Activated naive CD4-positive, alpha-beta T cell treated with anti-CD3 and anti-CD28 coated beads, Interleukin-2, amount 50 U/mL, for 72 hours (primary cell): ENCODE results near the gene CPAMD8. TPM values are rescaled to one million over a fixed set of nuclear protein-coding genes. Genes with fewer than 3 reads are reported as not detected.

ENCODE experiments used
- ATAC-seq, 2 donors: fragments of 150-1000 bp; cut with Tn5 transposase; 2 replicates each; pipeline ENCODE4 v1.10.0; 2021; ENCODE audit warnings: mild to moderate bottlenecking in 2 of 2, moderate library complexity in 2 of 2
- DNase-seq, 2 donors: peaks; one replicate each; pipeline ENCODE4 v3.0.0; 2021 to 2022; ENCODE audit warnings: low spot score in 2 of 2
- H3K27ac Mint-ChIP-seq, 2 donors: one replicate each; pipeline ENCODE4 v1.8.0; 2022; ENCODE audit warnings: mild to moderate bottlenecking in 2 of 2, mixed read lengths in 2 of 2
- H3K36me3 Mint-ChIP-seq, 2 donors: one replicate each; pipeline ENCODE4 v1.8.0; 2022; ENCODE audit warnings: mixed read lengths in 2 of 2
- H3K9me3 Mint-ChIP-seq, 2 donors: one replicate each; pipeline ENCODE4 v1.8.0; 2022; ENCODE audit warnings: mixed read lengths in 2 of 2
- total RNA-seq, 2 donors: library from RNA; stranded (reverse); gene quantifications; one replicate each; pipeline ENCODE4 v1.2.3, GENCODE V29; 2022

Gene CPAMD8
- total RNA-seq = under 1 TPM; 0.19 to 0.75 TPM

DNA sequence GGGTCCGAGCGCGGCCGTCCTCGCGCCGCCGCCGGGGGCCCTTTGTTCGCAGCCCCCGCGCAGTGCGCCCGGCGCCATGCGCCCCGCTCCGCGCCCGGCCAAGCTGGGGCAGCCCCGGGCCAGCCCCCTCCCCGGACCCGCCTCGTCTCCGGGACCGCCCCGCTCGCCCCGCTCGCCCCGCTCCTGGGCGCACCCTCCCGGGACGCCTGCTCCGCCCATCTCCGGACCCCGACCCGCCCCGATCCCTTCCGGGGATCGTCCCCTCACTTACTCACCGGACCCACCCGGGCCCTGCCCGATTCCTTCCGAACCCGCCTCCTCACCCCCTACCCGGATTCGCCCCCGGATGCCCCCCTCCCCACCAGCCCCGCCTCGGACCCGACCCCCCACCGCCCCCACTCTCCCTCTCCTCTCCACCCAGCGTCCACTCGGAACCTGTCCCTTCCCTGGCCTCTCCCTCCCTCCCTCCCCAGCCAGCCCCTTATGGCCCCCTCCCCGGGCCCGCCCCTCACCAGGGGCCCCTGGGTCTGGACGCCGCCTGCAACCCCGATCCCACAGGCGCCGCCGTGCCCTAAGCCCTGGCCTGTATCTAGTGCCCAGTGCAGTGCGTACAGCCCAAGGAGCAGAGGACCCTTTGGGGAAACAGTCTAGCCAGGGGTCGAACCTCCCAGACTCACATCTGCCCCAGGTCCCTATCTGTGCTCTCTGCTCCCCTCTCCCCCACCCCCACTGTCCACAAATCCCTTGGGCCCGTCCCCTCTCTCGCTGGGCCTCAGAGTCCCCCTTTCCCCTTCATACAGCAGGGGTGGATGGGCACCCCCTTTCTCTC lies at the start of gene CPAMD8:
Gene CPAMD8 (minus strand): TSS at position 105 of the 829 bp plus-strand sequence. CDS start 168 bp downstream, outside the sequence.
- Mint-ChIP-seq H3K36me3 (peaks cover 18 to 24% of the 10 kb centered on the region in 2 donors), H3K9me3 (peaks cover 4 to 21% of the 10 kb centered on the region in 2 donors), H3K27ac (no peak within 1 kb of the TSS)
- DNase-seq = no peak
- ATAC-seq = peak; percentile 29 to 37

GRCh38 chr19:17075864-17076542 lies 49.4 kb upstream of the CPAMD8 start:
- H3K27ac Mint-ChIP-seq = peak overlapping the region; percentile 91 to 98
- H3K36me3 Mint-ChIP-seq = peaks cover 24 to 26% of the 10 kb centered on the region in 2 donors
- peak in 1 of 2 donors; percentile 52 for DNase-seq
- no peak for ATAC-seq
- H3K9me3 Mint-ChIP-seq = no peaks in the 10 kb centered on the region

- Mint-ChIP-seq H3K27ac (peak within 1 kb of the TSS; percentile 98 to 99), H3K36me3 (peaks cover 26 to 27% of the 10 kb centered on the region in 2 donors), H3K9me3 (no peaks in the 10 kb centered on the region)
- ATAC-seq (peak; percentile 80 to 85), DNase-seq (peak; percentile 99 to 100)
Measured at GRCh38 chr19:17075035-17075863, 48.6 kb upstream of the CPAMD8 start, which contains the start of the genes HAUS8 and MYO9B. TSS of gene HAUS8 (minus strand) at chr19:17075452. CDS start at chr19:17075422, 30 bp downstream. TSS of gene MYO9B (plus strand) at chr19:17075777. CDS start at chr19:17101718, 25,941 bp downstream.

DNA sequence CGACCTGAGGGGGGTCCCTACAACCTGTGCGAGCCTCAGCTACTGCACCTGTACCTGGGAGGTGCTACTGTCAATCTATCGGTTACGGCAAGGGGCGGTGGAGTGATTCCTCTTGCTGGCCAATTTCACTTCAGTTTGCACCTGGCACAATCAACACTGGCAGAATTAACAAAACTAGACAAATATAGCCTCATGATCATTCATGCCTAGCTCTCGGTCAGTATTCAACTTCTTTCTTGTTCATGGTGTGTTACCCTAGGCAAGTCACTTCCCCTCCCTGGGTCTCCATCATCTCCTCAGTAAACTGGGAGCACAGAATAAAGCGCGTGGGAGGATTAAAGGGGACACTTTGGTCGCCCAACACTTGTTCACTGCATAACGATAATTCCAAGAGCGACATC lies 48.0 kb upstream of the CPAMD8 start:
- ATAC-seq = no peak
- Mint-ChIP-seq H3K27ac (peak overlapping the region; percentile 98 to 99), H3K9me3 (no peaks in the 10 kb centered on the region), H3K36me3 (peaks cover 26 to 27% of the 10 kb centered on the region in 2 donors)
- no peak for DNase-seq

DNA sequence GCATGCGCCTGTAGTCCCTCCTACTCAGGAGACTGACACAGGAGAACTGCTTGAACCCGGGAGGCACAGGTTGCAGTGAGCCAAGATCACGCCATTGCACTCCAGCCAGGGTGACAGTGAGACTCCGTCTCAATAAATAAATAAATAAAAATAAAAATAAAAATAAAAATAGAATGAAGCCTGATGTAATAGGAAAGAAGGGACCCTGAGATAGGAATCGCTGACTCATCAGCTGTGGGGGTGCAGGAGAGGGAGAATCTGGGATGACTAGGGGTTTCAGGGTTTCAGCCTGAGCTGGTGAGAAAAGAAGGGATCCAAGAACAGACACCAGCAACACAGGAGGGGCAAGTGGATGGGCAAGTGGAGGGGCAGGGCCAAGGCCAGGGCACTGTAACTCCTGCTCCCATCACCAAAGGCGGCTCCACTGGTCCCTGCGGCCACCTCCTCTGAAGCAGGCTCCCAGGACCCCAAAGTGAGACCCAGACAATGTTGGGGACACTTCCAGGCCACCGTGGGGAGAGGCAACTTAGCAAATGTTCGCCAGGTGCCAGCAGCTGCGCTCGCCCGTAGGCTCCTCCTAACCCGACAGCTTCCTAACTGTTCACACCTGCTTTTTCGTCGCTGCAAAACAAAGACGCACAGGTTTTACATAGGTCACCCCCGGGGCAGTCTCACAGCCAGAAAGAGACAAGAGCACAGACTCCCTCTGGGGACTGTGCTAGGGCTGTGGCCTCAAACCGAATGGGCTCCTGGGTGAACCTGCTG lies 47.4 kb upstream of the CPAMD8 start:
- H3K36me3 Mint-ChIP-seq = peaks cover 26 to 27% of the 10 kb centered on the region in 2 donors
- no peak for DNase-seq
- ATAC-seq = no peak
- H3K9me3 Mint-ChIP-seq = no peaks in the 10 kb centered on the region
- peak overlapping the region; percentile 98 to 99 for H3K27ac Mint-ChIP-seq

DNA sequence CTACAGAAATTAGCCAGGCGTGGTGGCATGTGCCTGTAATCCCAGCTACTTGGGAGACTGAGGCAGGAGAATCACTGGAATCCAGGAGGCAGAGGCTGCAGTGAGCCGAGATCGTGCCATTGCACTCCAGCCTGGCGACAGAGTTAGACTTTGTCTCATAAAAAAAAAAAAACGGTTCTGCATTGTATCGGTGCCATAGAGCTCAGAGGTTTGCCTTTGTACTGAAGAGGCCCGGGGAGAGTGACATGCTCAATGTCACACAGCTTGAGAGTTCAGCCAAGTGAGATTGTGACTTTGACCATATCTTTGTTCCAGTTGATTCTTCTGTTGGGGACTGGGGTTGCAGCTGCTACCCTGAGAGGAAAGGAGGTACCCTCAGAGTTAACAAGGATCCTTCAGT lies 44.3 kb upstream of the CPAMD8 start:
- ATAC-seq (no peak), DNase-seq (no peak)
- Mint-ChIP-seq H3K27ac (peak overlapping the region in 1 of 2 donors; percentile 78), H3K9me3 (no peaks in the 10 kb centered on the region), H3K36me3 (peaks cover 22 to 43% of the 10 kb centered on the region in 2 donors)

DNA sequence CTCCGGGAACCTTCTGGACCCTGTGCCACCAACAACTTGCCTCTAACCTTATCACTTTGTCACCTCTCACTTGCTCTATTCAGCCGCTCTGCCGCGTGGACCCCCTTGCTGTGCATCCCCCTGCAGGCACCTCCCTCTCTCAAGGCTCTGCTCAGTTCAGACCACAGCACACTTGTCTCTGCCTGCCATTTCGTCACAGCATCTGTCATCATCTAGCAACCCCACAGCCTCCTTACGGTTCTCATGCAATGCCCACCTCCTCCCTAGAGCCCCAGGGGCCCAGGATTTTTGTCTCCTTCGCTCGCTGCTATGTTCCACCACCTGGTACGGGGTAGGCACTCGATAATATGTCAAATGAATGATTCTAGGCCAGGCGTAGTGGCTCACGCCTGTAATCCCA lies 43.8 kb upstream of the CPAMD8 start:
- ATAC-seq (no peak), DNase-seq (no peak)
- no peaks in the 10 kb centered on the region for H3K9me3 Mint-ChIP-seq
- H3K27ac Mint-ChIP-seq = peak overlapping the region in 1 of 2 donors; percentile 78
- H3K36me3 Mint-ChIP-seq = peaks cover 20 to 43% of the 10 kb centered on the region in 2 donors

DNA sequence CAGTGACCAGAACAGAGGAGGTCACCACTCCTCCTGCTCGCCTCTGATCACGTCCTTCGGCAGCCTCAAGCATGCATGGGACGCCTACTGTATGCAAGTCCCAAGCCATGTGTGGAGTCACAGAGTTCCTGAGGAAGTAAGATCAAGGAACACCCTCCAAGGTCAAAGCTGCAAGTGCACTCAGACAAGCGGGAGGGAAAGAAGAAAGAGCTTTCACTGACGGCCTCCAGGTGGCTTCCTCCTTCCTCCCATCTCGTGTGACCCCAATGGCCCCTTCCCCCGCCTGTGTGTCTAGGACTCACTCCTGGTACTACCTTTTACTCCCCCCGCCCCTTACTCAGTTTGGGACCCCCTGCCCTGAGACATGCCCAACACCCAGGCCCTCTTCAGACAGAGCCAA lies 42.6 kb upstream of the CPAMD8 start:
- no peaks in the 10 kb centered on the region for H3K9me3 Mint-ChIP-seq
- ATAC-seq (no peak), DNase-seq (no peak)
- peaks cover 8 to 37% of the 10 kb centered on the region in 2 donors for H3K36me3 Mint-ChIP-seq
- no peak overlapping the region for H3K27ac Mint-ChIP-seq

DNA sequence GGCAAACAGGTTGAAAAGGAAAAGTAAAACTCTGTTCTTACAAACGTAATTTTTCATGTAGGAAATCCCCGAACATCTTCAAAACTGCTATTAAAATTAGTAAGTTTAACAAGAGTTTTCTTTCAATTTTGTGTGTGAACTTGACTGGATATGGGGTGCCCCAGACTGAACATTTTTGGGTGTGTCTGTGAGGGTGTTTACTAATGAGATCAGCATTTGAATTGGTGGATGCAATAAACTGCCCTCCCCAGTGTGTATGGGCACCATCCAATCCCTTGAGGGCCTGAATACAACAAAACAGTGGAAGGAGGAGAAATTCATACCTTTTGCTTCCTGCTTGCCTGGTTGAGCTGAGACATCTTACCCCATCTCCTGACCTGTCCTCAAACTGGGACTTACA lies 36.8 kb upstream of the CPAMD8 start:
- no peak for ATAC-seq

DNA sequence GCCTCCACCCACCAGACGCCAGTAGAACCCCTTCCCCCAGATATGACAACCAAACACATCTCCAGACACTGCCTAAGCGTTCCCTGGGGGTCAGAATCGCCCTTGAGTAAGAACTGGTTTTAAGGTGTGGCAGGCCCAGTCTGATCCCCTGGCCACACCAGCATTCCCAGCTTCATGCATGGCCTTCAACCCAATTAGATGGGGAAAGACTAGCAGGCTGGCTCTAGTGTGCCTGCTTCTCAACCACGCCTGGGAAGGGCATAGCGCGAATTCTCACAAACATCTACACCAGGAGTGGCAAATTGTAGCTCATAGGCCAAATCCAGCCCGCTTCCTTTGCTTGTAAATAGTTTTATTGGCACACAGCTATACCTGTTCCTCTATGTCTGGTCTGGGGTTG lies 35.1 kb upstream of the CPAMD8 start:
- H3K27ac Mint-ChIP-seq = no peak overlapping the region
- peaks cover 32 to 47% of the 10 kb centered on the region in 2 donors for H3K36me3 Mint-ChIP-seq

More for the DNA sequence above, 36.8 kb upstream of the CPAMD8 start:
- DNase-seq = no peak
- H3K27ac Mint-ChIP-seq = peak overlapping the region in 1 of 2 donors; percentile 65
- H3K9me3 Mint-ChIP-seq = no peaks in the 10 kb centered on the region
- peaks cover 27 to 50% of the 10 kb centered on the region in 2 donors for H3K36me3 Mint-ChIP-seq

DNA sequence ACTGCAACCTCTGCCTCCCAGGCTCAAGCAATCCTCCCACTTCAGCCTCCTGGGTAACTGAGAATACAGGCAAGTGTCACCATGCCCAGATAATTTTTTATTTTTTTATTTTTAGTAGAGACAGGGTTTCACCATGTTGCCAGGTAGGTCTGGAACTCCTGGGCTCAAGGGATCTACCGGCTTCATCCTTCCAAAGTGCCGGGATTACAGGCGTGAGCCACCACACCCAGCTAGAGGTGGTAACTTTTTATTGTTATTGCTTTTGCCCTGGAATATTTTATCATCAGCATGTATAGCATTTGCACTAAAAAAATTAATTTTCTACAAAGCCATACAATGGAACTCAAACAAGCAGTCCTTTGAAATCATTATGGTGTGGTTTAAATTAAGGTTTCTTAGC lies 34.6 kb upstream of the CPAMD8 start:
- ATAC-seq (no peak), DNase-seq (no peak)
- Mint-ChIP-seq H3K9me3 (no peaks in the 10 kb centered on the region), H3K27ac (no peak overlapping the region), H3K36me3 (peaks cover 32 to 42% of the 10 kb centered on the region in 2 donors)

More for the DNA sequence above, 35.1 kb upstream of the CPAMD8 start:
- no peak for DNase-seq
- no peak for ATAC-seq
- no peaks in the 10 kb centered on the region for H3K9me3 Mint-ChIP-seq

DNA sequence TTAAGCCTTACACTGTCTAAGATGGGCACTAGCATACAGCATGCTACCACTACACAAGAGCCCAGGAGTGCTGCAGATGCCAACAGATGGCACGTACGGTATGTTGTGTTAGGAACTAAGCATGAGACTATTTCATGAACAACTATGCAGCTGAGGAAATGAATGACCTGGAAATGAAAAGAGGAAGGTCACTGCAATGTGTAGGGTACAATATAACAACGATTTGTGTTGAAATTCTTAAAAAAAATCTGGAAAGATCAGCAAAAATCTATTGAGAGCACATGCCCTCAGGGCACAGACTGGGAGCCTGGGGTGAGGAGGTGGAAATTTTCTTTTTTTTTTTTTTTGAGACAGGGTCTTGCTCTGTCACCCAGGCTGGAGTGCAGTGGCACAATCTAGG lies 34.2 kb upstream of the CPAMD8 start:
- H3K36me3 Mint-ChIP-seq = peaks cover 32 to 39% of the 10 kb centered on the region in 2 donors
- no peaks in the 10 kb centered on the region for H3K9me3 Mint-ChIP-seq
- ATAC-seq (no peak), DNase-seq (no peak)
- H3K27ac Mint-ChIP-seq = peak overlapping the region in 1 of 2 donors; percentile 25

GRCh38 chr19:17058236-17058635 lies 31.6 kb upstream of the CPAMD8 start:
- DNase-seq (no peak), ATAC-seq (no peak)
- Mint-ChIP-seq H3K27ac (peak overlapping the region in 1 of 2 donors; percentile 13), H3K9me3 (no peaks in the 10 kb centered on the region), H3K36me3 (peaks cover 27 to 30% of the 10 kb centered on the region in 2 donors)

GRCh38 chr19:17055636-17056035 lies 29.0 kb upstream of the CPAMD8 start:
- no peak overlapping the region for H3K27ac Mint-ChIP-seq
- H3K36me3 Mint-ChIP-seq = peaks cover 25 to 42% of the 10 kb centered on the region in 2 donors
- no peak for DNase-seq
- H3K9me3 Mint-ChIP-seq = no peaks in the 10 kb centered on the region
- ATAC-seq = no peak

DNA sequence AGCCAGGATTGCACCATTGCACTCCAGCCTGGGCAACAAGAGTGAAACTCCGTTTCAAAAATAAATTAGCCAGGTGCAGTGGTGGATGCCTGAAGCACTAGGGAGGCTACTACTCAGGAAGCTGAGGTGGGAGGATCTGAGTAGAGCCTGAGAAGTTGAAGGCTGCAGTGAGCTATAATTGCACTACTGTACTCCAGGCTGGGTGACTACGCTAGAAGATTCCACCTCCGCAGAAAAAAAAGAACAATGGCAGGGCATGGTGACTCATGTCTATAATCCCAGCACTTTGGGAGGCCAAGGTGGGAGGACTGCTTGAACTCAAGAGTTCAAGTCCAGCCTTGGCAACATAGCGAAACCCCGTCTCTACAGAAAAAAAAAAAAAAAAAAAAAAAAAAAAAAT lies 28.1 kb upstream of the CPAMD8 start:
- Mint-ChIP-seq H3K36me3 (peaks cover 25 to 34% of the 10 kb centered on the region in 2 donors), H3K9me3 (no peaks in the 10 kb centered on the region), H3K27ac (no peak overlapping the region)
- DNase-seq (no peak), ATAC-seq (no peak)

- Mint-ChIP-seq H3K27ac (no peak overlapping the region), H3K9me3 (no peaks in the 10 kb centered on the region), H3K36me3 (peaks cover 8 to 16% of the 10 kb centered on the region in 2 donors)
- ATAC-seq = no peak
- DNase-seq = peak in 1 of 2 donors; percentile 26
Measured at GRCh38 chr19:17052439-17052838, 25.8 kb upstream of the CPAMD8 start.
